Choroid plexus epithelial cell (primary cell): ENCODE results near the gene IL1RN.

Experiments used
- DNase-seq: peaks from one replicate; pipeline ENCODE4 v3.0.0-alpha.2; 2010; ENCODE audit warnings: low read depth
- H3K4me3 ChIP-seq: 2 replicates; pipeline ENCODE4 v1.5.1; 2011; ENCODE audit warnings: low read depth, mild to moderate bottlenecking, control low read depth, low read length, moderate library complexity
- TF ChIP-seq, protein P1 (sequence below): conservative IDR thresholded peaks from 2 replicates; pipeline ENCODE4 v1.5.1; 2011; ENCODE audit warnings: low read depth, mild to moderate bottlenecking, control low read depth, inconsistent platforms, low read length, moderate library complexity

Gene IL1RN

DNA sequence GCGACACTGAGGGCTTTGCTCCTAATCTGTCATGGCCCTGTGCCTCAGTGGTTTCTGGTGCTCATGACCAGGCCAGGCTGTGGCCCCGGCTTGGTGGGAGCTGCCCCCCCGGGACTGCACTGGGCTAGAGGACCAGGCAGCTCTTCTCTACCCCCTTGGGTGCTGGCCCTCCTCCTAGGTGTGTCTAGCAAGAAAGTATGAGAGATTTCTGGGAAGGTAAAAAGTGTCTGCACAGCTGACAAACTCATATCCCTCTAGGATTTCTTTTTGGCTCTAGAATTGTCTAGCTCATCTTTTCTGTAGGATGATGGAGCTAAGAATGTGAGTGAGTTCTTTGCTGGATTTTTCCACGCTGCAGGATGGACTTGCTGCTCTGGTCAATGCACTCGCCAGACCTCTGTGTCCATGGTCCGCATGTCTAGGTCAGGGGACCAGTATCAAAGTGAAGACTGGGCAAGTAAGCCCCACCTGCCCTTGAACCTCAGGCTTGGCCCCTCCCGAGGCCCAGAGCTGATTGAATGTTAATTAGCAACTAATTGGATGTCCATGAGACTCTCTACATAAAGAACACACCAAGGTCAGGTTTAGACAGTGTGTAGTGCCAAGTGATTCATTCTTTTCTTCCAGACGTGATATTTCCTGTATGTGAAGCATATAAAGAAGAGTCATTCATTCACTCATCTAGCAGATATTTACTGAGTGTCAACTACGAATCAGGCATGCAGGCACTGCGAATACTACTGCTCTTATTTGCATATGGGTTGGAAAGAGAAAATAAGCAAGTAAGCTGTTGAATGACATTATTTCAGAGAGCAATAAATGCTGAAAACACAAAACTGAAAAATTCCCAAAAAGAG is 30.7 kb downstream of the IL1RN start:
- DNase-seq: peak; percentile 52
- H3K4me3 ChIP-seq: peak overlapping the region; percentile 56
- TF ChIP-seq, protein P1, sequence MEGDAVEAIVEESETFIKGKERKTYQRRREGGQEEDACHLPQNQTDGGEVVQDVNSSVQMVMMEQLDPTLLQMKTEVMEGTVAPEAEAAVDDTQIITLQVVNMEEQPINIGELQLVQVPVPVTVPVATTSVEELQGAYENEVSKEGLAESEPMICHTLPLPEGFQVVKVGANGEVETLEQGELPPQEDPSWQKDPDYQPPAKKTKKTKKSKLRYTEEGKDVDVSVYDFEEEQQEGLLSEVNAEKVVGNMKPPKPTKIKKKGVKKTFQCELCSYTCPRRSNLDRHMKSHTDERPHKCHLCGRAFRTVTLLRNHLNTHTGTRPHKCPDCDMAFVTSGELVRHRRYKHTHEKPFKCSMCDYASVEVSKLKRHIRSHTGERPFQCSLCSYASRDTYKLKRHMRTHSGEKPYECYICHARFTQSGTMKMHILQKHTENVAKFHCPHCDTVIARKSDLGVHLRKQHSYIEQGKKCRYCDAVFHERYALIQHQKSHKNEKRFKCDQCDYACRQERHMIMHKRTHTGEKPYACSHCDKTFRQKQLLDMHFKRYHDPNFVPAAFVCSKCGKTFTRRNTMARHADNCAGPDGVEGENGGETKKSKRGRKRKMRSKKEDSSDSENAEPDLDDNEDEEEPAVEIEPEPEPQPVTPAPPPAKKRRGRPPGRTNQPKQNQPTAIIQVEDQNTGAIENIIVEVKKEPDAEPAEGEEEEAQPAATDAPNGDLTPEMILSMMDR: no peak

DNA sequence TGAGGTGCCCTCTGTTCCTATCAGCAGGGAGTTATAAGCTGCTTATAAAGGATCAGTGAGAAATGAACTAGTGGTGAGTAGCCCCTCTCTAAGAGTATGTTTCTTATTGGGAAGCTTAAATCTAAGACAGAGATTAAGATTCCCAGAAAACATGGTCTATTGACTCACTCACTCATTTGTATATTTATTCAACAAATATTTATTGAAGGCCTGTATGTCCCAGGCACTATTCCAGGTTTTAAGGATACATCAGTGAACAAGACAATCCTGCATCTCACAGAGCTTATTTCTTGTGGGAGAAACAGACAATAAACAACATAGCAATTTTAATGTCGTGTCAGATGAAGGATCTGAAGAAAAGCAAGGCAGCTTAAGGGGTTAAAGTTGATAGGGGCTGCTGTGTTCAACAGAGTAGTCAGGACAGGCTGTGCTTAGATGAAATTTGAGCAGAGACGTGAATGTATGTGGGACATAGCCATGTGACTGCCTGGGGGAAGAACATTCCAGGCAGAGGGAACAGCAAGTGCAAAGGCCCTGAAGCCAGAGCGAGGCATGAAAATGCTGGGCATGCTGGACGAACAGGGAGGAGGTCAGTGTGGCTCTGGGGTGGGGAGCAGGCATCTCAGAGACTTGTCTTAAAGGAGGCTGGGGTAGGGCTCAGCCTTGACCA is 31.6 kb downstream of the IL1RN start:
- no peak overlapping the region for H3K4me3 ChIP-seq
- TF ChIP-seq, protein P1: no peak
- DNase-seq: peak; percentile 21

DNA sequence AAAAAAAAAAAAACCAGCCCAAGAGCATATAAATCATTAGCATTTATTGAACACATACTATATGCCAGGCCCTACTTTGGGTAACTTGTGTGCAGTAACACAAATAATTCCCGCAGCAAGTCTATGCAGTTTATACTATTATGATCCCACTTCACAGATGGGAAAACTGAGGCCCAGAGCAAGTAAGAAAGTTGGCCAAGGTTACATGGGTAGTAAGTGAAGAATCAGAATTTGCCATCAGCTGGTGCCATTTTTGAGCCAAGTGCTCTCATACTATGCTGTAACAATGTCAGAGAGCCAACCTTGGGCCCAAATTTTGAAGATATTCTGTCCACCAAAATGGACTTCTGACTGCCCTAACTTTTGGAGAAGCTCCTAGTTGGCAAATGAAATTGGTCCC is 32.9 kb downstream of the IL1RN start:
- no peak overlapping the region for H3K4me3 ChIP-seq
- TF ChIP-seq, protein P1: no peak
- no peak for DNase-seq

DNA sequence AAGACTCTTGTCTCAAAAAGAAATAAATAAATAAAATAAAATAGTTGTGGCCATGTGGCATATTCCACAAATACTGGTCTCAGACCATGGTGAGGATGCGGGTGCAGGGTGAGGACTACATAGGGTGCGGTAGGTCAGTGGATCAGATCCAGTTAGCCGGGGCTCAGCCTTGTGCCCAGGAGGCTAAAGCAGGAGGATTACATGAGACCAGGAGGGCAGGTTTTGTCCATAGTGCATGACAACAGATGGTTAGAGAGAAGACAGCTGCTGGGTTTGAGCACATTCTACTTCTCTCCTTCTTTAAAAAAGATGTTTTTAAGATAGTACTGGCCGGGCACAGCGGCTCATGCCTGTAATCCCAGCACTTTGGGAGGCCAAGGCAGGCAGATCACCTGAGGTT is 33.6 kb downstream of the IL1RN start:
- TF ChIP-seq, protein P1: no peak
- no peak for DNase-seq
- H3K4me3 ChIP-seq: no peak overlapping the region

DNA sequence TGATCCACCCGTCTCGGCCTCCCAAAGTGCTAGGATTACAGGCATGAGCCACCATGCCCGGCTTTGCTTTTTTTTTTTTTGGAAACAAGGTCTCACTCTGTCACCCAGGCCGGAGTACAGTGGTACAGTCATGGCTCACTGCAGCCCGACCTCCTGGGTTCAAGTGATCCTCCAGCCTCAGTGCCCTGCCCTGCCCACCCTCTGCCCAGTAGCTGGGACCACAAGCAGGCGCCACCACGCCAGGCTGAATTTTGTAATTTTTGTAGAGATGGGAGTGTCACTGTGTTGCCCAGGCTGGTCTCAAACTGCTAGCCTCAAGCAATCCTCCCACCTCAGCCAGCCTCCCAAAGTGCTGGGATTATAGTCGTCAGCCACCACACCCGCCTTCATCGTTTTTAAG is 34.8 kb downstream of the IL1RN start:
- DNase-seq: no peak
- no peak overlapping the region for H3K4me3 ChIP-seq
- TF ChIP-seq, protein P1: no peak

DNA sequence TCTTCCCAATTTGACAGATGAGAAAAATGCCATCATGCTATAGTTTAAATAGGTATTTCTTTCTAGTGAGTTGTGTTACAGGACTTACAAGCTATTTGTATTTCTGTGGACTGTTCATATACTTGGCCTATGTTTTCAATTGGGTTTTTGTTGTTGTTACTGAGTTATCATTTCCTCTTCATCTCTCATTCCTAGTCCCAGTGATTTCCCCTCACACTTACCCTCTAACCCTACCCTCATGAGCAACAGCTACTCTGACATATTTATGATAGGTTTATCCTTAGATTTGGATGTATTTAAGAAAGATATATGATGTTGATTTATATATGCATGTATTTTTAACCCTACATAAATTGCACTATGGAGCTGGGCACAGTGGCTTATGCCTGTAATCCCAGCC is 35.5 kb downstream of the IL1RN start:
- no peak overlapping the region for H3K4me3 ChIP-seq
- DNase-seq: no peak
- TF ChIP-seq, protein P1: no peak
